SH-SY5Y (cell line): ENCODE measurements around the gene ILF3.

Source experiments
- GATA2 ChIP-seq: IDR thresholded peaks from 2 replicates; pipeline ENCODE4 v1.6.1; 2011; ENCODE audit warnings: mild to moderate bottlenecking, low read depth, low read length
- GATA3 ChIP-seq: IDR thresholded peaks from 2 replicates; pipeline ENCODE4 v1.6.1; 2011; ENCODE audit warnings: low read depth, mild to moderate bottlenecking, low read length, moderate library complexity

DNA sequence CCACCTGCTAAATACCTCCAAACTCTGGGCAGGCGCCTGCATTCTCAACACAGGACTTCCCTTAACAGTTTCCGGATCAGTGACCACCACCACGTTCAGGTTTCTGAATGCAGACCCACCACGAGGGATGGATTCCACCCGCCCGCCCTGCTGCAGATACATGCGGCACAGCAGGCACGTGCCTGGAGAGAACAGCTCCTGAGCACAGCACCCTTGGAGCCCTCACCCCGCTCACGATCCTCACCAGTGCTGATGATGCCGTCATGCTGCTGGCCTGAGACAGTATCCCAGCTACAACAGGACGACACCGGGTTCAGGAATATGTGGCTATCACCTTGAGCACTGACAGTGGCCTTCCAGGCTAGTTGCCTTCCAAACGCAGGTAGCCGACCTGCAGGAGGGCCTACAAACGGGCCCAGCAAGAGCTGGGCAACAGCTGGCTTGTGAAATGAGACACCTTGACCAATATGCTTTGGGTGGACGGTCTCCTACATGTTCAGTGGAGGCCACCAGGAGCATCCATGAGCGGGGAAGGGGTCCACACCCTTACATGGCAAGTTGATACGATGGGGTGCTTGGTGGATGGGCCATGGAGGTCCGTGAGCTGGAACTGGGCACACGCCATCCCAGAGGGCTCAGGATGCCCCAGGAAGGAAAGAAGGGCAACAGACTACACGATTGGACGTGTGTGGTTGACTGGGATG, 37.2 kb downstream of the ILF3 start:
- no peak for TF ChIP-seq GATA3
- TF ChIP-seq GATA2: no peak
